ENCODE data around the gene SMAD4. TPM values are rescaled to one million over a fixed set of nuclear protein-coding genes. Genes with fewer than 3 reads are reported as not detected.

Gene SMAD4
- total and polyA plus RNA-seq, 2 of the 8 experiments (the other 6 are each of a cell fraction or from before 2014, with no cell fraction given) = 86.5 to 139 TPM

DNA sequence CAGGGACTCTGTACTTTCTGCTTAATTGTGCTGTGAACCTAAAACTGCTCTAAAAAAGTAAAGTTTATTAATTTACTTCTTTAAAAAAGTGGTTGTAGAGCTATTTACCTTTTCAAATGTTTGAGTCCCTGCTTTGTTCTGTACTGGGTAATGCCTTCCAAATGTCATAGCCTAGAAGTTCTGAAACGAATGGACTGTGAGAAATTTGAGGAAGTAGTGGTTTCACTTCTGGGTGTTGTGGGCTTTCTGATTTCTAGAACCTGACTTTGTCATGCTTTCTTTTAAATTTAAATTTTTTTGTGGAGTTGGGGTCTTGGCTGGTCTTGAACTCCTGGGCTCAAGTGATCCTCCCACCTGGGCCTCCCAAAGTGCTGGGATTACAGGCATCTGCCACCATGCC is 44.6 kb downstream of the SMAD4 start (continued):
- TF ChIP-seq JUND (IDR thresholded peaks at IDR 0.05; ENCODE audit: low read length) (no peak), NANOG (IDR thresholded peaks at IDR 0.05; ENCODE audit: insufficient read depth, low read depth, low read length, poor library complexity, severe bottlenecking) (no peak), POLR2AphosphoS5 (IDR thresholded peaks at IDR 0.05; ENCODE audit: low read depth, low read length) (no peak), CBX5 (IDR thresholded peaks at IDR 0.05; ENCODE audit: low read depth, low read length) (no peak), MAFK (IDR thresholded peaks at IDR 0.05; ENCODE audit: low read depth, low read length) (no peak), ATF3 (IDR thresholded peaks at IDR 0.05; ENCODE audit: insufficient read depth, low read depth, low read length) (no peak)

Data from H1 (cell line).